ENCODE results near the gene CDH26. TPM values are rescaled to one million over a fixed set of nuclear protein-coding genes. Genes with fewer than 3 reads are reported as not detected.

The CDH26 gene
- total RNA-seq, 1 donor from 2014 or later = 0.50 TPM

- intact Hi-C loops (cut with micrococcal nuclease) = no loop called here
Observed at GRCh38 chr20:59977086-59977485, 18.9 kb downstream of the CDH26 start.

GRCh38 chr20:59983076-59983475, 24.9 kb downstream of the CDH26 start:
- intact Hi-C loops (cut with micrococcal nuclease) = no loop called here

- intact Hi-C loops (cut with micrococcal nuclease) = no loop called here
Observed at GRCh38 chr20:59984541-59984940, 26.3 kb downstream of the CDH26 start.

- intact Hi-C loops (cut with micrococcal nuclease) = no loop called here
Observed at GRCh38 chr20:59985164-59985563, 26.9 kb downstream of the CDH26 start.

GRCh38 chr20:59985864-59986263, 27.6 kb downstream of the CDH26 start:
- intact Hi-C loops (cut with micrococcal nuclease) = no loop called here

GRCh38 chr20:59987135-59987534, 28.9 kb downstream of the CDH26 start:
- intact Hi-C loops (cut with micrococcal nuclease) = no loop called here

- intact Hi-C loops (cut with micrococcal nuclease) = no loop called here
Observed at GRCh38 chr20:59988141-59988540, 29.9 kb downstream of the CDH26 start.

GRCh38 chr20:59992526-59993084, 34.4 kb downstream of the CDH26 start:
- intact Hi-C loops (cut with micrococcal nuclease) = no loop called here

GRCh38 chr20:59993736-59994430, 35.7 kb downstream of the CDH26 start:
- intact Hi-C loops (cut with micrococcal nuclease) = no loop called here

- intact Hi-C loops (cut with micrococcal nuclease) = no loop called here
Observed at GRCh38 chr20:59994697-59995122, 36.5 kb downstream of the CDH26 start.

- intact Hi-C loops (cut with micrococcal nuclease) = no loop called here
Observed at GRCh38 chr20:59996108-59996507, 37.9 kb downstream of the CDH26 start.

GRCh38 chr20:59997896-59998295, 39.7 kb downstream of the CDH26 start:
- intact Hi-C loops (cut with micrococcal nuclease) = no loop called here

- intact Hi-C loops (cut with micrococcal nuclease) = no loop called here
Observed at GRCh38 chr20:59999502-59999901, 41.3 kb downstream of the CDH26 start.

- intact Hi-C loops (cut with micrococcal nuclease) = no loop called here
Observed at GRCh38 chr20:60000271-60001042, 42.2 kb downstream of the CDH26 start.

GRCh38 chr20:60001108-60001507, 42.9 kb downstream of the CDH26 start:
- intact Hi-C loops (cut with micrococcal nuclease) = no loop called here

- intact Hi-C loops (cut with micrococcal nuclease) = no loop called here
Observed at GRCh38 chr20:60003776-60004175, 45.6 kb downstream of the CDH26 start.

- intact Hi-C loops (cut with micrococcal nuclease) = no loop called here
Observed at GRCh38 chr20:60006261-60006660, 48.0 kb downstream of the CDH26 start.

GRCh38 chr20:60007464-60007863, 49.2 kb downstream of the CDH26 start:
- intact Hi-C loops (cut with micrococcal nuclease) = no loop called here

GRCh38 chr20:60008130-60008808, 50.0 kb downstream of the CDH26 start:
- intact Hi-C loops (cut with micrococcal nuclease) = no loop called here

- intact Hi-C loops (cut with micrococcal nuclease) = no loop called here
Observed at GRCh38 chr20:60009318-60009717, 51.1 kb downstream of the CDH26 start.

GRCh38 chr20:60009826-60010616, 51.8 kb downstream of the CDH26 start:
- intact Hi-C loops (cut with micrococcal nuclease) = no loop called here
